NCI-H446 treated with DMSO at 0.1 percent for 48 hours (cell line): ENCODE data around the gene UCKL1.

ENCODE experiments used
- DNase-seq: peaks from one replicate; lab custom pipeline; 2025; lab: John Stamatoyannopoulos, UW

UCKL1 gene

DNA sequence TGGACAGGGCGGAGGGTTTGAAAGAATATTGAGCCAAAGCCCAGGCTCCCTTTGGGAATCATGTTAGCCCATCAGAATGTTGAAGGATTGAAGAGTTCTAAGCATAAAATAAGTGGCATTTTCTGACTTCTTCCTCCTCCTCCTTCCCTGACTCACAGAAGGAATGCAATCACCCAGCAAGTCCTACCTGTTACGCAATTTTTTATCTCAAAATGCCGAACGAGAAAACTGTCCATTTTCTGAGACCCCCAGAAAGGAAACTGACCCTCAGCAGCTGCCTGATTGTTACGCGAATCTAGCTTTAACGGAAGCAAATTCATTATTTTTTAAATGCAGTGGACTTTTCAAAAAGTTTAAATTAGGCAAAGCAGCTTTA lies 66.0 kb downstream of the UCKL1 start:
- no peak for DNase-seq
